Stomach smooth muscle (tissue), 2 donors: ENCODE measurements around the gene CRPPA.
"Not testable (repeated sequence)": the region's sequence is repeated elsewhere in the genome, so short reads cannot be mapped to it uniquely, and the experiment has no call there.

ENCODE experiments used
- H3K27ac ChIP-seq: one replicate; pipeline ENCODE4 v1.7.0; 2013; ENCODE audit warnings: mild to moderate bottlenecking, low read length, inconsistent platforms
- H3K27me3 ChIP-seq, 2 donors: one replicate each; pipeline ENCODE4 v1.7.0; 2013; ENCODE audit warnings: low read length in 2 of 2; ENCODE audit not compliant: insufficient read depth in 2 of 2, control insufficient read depth in 1 of 2
- H3K36me3 ChIP-seq, 2 donors: one replicate each; pipeline ENCODE4 v1.7.0; 2013; ENCODE audit warnings: low read length in 2 of 2; ENCODE audit not compliant: control insufficient read depth in 2 of 2, insufficient read depth in 2 of 2
- H3K4me1 ChIP-seq: one replicate; pipeline ENCODE4 v1.7.0; 2013; ENCODE audit warnings: low read length; ENCODE audit not compliant: control insufficient read depth, insufficient read depth
- H3K4me3 ChIP-seq, 2 donors: one replicate each; pipeline ENCODE4 v1.7.0; 2013; ENCODE audit warnings: low read length in 2 of 2
- H3K9ac ChIP-seq, 2 donors: one replicate each; pipeline ENCODE4 v1.7.0; 2013; ENCODE audit warnings: low read length in 2 of 2, mild to moderate bottlenecking in 1 of 2
- H3K9me3 ChIP-seq, 2 donors: one replicate each; pipeline ENCODE4 v1.7.0; 2013; ENCODE audit warnings: low read length in 2 of 2; ENCODE audit not compliant: control insufficient read depth in 2 of 2
- donor health status: healthy.
- donor health status: Pancreatic carcinoma.

CRPPA gene

GRCh38 chr7:16446508-16446907 is 25.2 kb upstream of the CRPPA start:
- Histone ChIP-seq H3K36me3 (no peaks in the 10 kb centered on the region), H3K27me3 (no peaks in the 10 kb centered on the region), H3K4me1 (no peaks in the 10 kb centered on the region), H3K4me3 (no peak overlapping the region), H3K9ac (no peak overlapping the region), H3K9me3 (no peaks in the 10 kb centered on the region), H3K27ac (no peak overlapping the region)

- not testable (repeated sequence) for H3K9ac ChIP-seq, H3K4me3 ChIP-seq, H3K4me1 ChIP-seq, H3K36me3 ChIP-seq, H3K27me3 ChIP-seq, H3K9me3 ChIP-seq, H3K27ac ChIP-seq
Observed at GRCh38 chr7:16443871-16444270, 22.5 kb upstream of the CRPPA start.

- Histone ChIP-seq H3K27me3 (no peaks in the 10 kb centered on the region), H3K4me1 (no peaks in the 10 kb centered on the region), H3K4me3 (no peak overlapping the region), H3K9me3 (no peaks in the 10 kb centered on the region), H3K9ac (no peak overlapping the region), H3K36me3 (no peaks in the 10 kb centered on the region), H3K27ac (no peak overlapping the region)
Observed at GRCh38 chr7:16438988-16439387, 17.6 kb upstream of the CRPPA start.

DNA sequence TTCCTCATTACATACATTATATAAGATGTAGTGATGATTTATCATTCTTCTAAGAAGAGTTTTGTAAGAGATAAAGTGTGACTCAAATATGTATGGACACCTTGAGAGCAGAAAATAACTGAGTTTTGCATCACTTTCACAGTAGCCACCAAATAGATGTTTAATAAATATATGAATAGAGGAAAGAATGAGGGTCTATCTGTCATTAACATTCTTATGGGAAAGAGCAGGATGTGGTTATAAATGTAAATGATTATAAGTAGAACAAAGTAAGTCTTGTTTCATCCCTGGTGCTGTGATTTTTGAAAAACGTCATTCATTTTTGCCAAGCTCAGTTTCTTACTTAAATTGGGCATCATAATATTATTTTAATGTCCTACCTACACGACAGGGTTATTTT is 15.0 kb upstream of the CRPPA start:
- no peaks in the 10 kb centered on the region for H3K36me3 ChIP-seq
- no peaks in the 10 kb centered on the region for H3K27me3 ChIP-seq
- H3K4me1 ChIP-seq, result no peaks in the 10 kb centered on the region
- H3K4me3 ChIP-seq, result no peak overlapping the region
- H3K9me3 ChIP-seq, result no peaks in the 10 kb centered on the region
- no peak overlapping the region for H3K9ac ChIP-seq
- no peak overlapping the region for H3K27ac ChIP-seq

- Histone ChIP-seq H3K4me1 (no peaks in the 10 kb centered on the region), H3K9me3 (no peaks in the 10 kb centered on the region), H3K36me3 (no peaks in the 10 kb centered on the region), H3K4me3 (peak overlapping the region; percentile 35 to 44), H3K9ac (no peak overlapping the region), H3K27ac (no peak overlapping the region), H3K27me3 (no peaks in the 10 kb centered on the region)
Observed at GRCh38 chr7:16433568-16434122, 12.3 kb upstream of the CRPPA start.

DNA sequence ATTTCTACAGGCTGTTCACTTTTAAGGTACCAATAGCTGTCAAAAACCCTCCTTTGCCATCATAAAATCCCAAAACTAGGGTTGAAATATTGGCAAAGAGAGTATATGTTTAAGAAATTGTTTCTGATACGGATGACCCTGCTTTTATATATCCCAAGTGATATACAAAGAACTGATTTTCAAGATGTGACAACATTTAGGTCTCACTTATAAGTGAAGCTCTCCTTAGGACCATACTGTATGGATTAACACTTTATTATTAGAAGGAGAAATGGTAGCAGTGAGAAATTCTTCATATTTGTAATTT is 11.0 kb upstream of the CRPPA start:
- Histone ChIP-seq H3K36me3 (no peaks in the 10 kb centered on the region), H3K9ac (no peak overlapping the region), H3K4me3 (no peak overlapping the region), H3K27ac (no peak overlapping the region), H3K4me1 (no peaks in the 10 kb centered on the region), H3K27me3 (no peaks in the 10 kb centered on the region), H3K9me3 (no peaks in the 10 kb centered on the region)

GRCh38 chr7:16431646-16432424 is 10.5 kb upstream of the CRPPA start:
- Histone ChIP-seq H3K27ac (no peak overlapping the region), H3K4me1 (no peaks in the 10 kb centered on the region), H3K9ac (no peak overlapping the region), H3K36me3 (no peaks in the 10 kb centered on the region), H3K4me3 (no peak overlapping the region), H3K9me3 (no peaks in the 10 kb centered on the region), H3K27me3 (no peaks in the 10 kb centered on the region)

DNA sequence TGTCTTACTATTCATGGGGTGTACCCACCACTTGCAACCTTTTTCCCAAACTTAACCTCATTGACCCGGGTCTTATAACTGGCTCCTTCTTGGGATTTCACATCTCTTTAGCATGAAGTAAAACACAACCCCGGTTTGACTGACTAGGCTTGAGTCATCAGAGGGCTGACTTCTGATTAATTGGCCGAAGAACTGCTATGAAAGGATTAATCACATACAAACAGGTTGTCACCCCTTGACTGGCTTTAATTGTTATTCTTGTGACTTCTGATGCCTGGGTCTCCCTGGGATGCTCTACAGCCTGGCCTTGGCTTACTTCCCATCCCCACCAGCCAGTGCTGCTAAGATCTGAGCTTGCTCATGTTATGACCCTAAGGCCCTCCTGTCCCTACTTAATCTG is 8.8 kb upstream of the CRPPA start:
- Histone ChIP-seq H3K4me3 (no peak overlapping the region), H3K27ac (no peak overlapping the region), H3K36me3 (no peaks in the 10 kb centered on the region), H3K27me3 (no peaks in the 10 kb centered on the region), H3K4me1 (no peaks in the 10 kb centered on the region), H3K9ac (no peak overlapping the region), H3K9me3 (no peaks in the 10 kb centered on the region)

DNA sequence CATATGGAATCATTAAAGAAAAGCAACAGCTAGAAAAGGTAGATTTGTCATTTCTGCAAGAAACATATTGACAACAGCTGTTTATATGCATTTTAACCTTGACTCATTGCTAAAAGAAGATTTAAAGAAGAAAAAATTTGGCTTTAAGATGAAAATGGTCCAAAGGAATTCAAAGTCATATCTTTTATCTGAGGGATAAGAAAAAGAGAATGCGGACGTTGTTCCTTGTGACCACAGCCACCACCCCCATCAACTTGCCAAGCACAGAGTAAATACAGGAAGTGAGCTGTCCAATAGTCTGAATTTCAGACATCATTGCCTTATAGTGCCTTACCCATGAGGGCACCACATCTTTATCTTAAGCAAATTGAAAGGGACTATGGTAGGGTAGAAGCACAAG is 7.3 kb upstream of the CRPPA start:
- Histone ChIP-seq H3K4me1 (no peaks in the 10 kb centered on the region), H3K27ac (no peak overlapping the region), H3K9me3 (no peaks in the 10 kb centered on the region), H3K27me3 (no peaks in the 10 kb centered on the region), H3K36me3 (no peaks in the 10 kb centered on the region), H3K4me3 (no peak overlapping the region), H3K9ac (no peak overlapping the region)

GRCh38 chr7:16428182-16428581 is 6.8 kb upstream of the CRPPA start:
- H3K4me3 ChIP-seq, result no peak overlapping the region
- no peaks in the 10 kb centered on the region for H3K27me3 ChIP-seq

GRCh38 chr7:16423761-16424160 is 2.4 kb upstream of the CRPPA start:
- Histone ChIP-seq H3K4me1 (peaks cover 27% of the 10 kb centered on the region), H3K9me3 (no peaks in the 10 kb centered on the region), H3K27me3 (no peaks in the 10 kb centered on the region), H3K36me3 (no peaks in the 10 kb centered on the region), H3K27ac (no peak overlapping the region), H3K4me3 (no peak overlapping the region), H3K9ac (no peak overlapping the region)

More at GRCh38 chr7:16428182-16428581, 6.8 kb upstream of the CRPPA start:
- Histone ChIP-seq H3K36me3 (no peaks in the 10 kb centered on the region), H3K4me1 (no peaks in the 10 kb centered on the region), H3K9me3 (no peaks in the 10 kb centered on the region), H3K9ac (no peak overlapping the region), H3K27ac (no peak overlapping the region)
